ENCODE data around the gene TOX2.

TOX2 gene

DNA sequence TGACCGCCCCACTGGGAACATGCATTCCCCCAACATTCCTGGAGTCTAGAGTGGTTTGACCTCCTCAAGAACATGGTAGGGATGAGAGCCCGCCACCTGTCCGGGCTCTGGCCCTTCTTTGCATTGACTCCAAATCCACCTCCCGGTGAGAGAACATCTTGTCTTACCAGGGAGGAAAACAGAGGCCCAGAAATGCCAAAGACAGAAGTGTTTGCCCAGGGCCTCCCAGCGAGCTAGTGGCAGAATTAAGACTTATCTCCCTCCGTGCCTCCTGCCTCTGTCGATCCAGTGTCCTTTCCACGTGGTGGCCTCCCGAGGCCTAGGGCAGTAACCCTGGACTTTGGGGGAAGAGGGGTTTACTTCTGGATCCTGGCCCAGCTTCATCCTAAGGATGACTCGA is 137.5 kb downstream of the TOX2 start:
- FAIRE-seq: no peak
- no peak for DNase-seq (ENCODE audit: low spot score)

- FAIRE-seq: no peak
- no peak for DNase-seq (ENCODE audit: low spot score)
Measured at GRCh38 chr20:44053046-44053445, 138.4 kb downstream of the TOX2 start.

GRCh38 chr20:44054118-44054517 is 139.5 kb downstream of the TOX2 start:
- FAIRE-seq (no peak), DNase-seq (ENCODE audit: low spot score) (no peak)

DNA sequence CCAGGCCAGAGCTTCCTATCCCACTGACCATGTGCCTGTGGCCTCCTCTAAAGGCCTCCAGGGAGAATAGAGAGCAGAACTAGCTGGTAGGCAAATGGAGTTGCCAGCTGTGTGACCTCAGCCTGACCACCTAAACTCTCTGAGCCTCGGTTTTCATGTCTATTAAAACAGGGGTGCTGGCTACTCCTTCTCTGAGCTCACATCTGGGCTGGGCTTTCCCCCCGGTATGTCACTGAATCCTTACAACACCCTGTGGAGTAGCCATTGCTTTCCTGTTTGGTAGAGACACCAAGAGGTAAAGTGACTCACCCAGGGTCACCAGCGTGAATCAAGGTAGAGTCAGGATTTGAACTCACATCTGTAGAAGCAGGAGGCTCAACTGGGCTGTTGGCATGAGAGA is 140.2 kb downstream of the TOX2 start:
- DNase-seq (ENCODE audit: low spot score): no peak
- no peak for FAIRE-seq

GRCh38 chr20:44056010-44056698 is 141.5 kb downstream of the TOX2 start:
- no peak for DNase-seq (ENCODE audit: low spot score)
- no peak for FAIRE-seq

GRCh38 chr20:44057698-44058675 is 143.3 kb downstream of the TOX2 start:
- no peak for FAIRE-seq
- DNase-seq (ENCODE audit: low spot score): no peak

- FAIRE-seq (no peak), DNase-seq (ENCODE audit: low spot score) (no peak)
Measured at GRCh38 chr20:44064501-44065400, 150.1 kb downstream of the TOX2 start.

DNA sequence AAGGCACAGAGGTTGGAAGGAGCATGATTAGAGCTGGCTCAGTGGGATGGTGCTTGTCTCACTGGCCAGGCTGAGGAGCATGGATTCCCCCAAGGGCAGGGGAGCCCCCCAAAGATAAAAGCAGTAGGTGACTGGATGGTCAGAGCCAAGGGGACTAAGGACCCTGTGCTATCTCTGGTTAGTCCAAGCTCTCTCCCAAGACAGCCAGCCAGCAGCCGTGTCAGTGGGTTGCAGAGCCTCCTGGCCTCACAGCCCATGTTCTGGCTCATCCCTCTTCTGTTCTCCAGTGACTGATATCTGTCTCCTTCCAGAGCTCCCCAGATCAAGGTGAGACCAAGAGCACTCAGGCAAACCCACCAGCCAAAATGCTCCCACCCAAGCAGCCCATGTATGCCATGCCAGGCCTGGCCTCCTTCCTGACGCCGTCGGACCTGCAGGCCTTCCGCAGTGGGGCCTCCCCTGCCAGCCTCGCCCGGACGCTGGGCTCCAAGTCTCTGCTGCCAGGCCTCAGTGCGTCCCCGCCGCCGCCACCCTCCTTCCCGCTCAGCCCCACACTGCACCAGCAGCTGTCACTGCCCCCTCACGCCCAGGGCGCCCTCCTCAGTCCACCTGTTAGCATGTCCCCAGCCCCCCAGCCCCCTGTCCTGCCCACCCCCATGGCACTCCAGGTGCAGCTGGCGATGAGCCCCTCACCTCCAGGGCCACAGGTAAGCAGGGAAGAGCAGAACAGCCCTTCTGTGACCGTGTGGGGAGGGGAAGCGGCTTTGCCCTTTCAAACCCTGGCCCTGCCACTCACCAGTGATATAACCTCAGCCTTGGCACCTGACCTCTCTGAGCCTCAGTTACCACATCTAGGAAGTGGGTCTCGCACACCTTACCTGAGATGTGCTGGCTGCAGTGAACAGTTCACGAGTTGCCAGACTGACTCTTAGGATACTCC is 151.0 kb downstream of the TOX2 start:
- DNase-seq (ENCODE audit: low spot score) (no peak), FAIRE-seq (no peak)

DNA sequence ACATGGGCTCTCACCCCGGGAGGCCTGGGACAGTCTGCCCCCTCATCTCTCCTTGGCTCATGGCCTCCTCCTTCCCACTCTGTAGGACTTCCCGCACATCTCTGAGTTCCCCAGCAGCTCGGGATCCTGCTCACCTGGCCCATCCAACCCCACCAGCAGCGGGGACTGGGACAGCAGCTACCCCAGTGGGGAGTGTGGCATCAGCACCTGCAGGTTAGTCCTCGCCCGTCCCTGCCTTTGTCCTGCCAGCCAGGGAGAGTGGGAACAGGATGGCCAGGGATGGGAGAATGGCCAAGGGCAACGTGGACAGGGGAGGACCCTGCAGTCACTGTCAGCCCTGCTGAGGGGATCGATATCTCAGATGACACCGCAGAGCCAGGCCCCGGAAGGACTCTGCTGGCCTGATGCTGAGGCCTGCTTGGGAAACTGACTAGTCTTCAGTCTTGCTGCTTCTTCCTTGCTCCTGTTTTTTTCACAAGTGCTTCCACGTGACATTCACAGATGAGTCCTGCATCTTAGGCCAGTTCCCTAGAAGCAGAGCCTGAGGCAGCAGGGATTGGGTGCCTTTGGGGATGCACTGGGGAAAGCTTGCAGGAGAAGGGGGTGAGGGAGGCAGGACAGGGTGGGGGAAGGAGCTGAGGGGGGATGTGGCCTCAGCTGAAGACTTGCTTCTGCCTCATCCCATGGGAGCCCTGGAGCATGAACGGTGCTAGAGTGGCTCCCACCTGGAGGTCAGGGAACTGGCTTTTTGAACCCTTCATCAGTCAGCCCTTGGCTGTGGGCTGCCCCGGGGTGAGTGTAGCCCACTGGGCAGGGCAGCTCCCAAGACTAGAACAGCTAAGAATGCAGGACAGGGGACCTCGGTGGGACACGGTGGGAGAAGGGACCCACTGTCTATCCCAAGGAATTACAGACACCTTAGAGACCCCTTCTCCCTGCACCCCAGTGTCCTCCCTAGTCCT is 152.3 kb downstream of the TOX2 start:
- DNase-seq (ENCODE audit: low spot score) (no peak), FAIRE-seq (no peak)

DNA sequence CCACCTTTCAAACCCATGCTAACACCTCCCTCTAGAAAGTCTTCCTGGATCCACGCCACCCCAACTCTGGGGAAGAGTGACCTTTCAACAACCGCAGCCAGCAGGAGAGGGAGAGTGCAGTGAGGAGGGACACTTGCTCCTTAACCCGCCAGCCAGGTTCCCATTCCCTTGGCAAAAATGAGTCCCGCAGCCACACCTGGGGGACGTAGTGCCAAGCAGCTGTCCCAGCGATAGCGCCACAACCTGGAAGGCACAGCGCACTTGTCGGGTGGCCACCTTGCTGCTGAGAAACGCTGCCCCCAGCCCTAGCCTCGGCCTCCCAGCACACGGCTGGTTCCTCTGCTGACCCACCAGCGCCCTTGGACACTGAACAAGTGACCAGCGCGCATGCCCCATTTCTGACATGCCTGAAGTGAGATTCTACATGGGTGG is 153.0 kb downstream of the TOX2 start:
- DNase-seq (ENCODE audit: low spot score) (no peak), FAIRE-seq (no peak)

DNA sequence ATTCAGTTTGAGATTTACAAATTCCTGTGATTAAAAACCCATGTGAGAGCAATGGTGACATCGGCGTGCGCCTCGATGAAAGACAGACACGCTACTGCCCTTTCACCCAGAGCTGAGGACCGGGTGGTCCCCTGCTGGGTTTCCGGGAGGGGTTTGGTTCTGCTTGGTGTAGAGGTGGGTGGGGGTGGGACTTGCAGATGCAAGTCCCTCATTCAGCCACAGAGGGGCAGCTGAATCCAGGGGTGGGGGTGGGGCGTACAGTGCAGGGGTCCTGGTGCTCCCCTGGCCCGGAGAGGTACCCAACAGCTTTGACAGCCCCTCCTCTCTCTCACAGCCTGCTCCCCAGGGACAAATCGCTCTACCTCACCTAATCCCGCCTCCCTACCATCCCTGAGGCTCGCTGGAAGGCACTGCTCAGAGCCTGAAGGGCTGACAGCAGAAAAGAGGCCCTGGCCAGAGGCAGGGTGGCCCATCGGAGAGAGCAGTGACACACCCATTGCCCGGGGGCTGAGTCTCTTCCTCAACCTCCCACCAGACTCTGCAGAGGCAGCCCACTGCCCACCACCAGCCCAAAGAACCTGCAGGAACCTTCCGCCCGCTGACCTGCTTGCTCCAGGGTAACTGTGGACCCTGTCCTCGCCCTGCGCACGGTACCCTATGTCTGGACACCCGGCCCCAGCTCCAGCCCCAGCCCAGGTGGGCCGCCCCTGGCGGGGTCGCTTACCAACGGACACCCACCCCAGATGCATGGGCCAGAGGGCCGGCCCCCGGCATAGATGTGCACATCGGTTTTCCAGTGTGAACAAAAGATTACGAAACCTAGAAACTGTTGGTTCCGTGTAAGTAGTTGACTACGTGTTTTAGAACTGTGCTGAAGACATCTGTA is 153.9 kb downstream of the TOX2 start:
- FAIRE-seq: no peak

GRCh38 chr20:44069203-44070011 is 154.8 kb downstream of the TOX2 start:
- no peak for DNase-seq (ENCODE audit: low spot score)
- no peak for FAIRE-seq

More for the DNA sequence above, 153.9 kb downstream of the TOX2 start:
- DNase-seq (ENCODE audit: low spot score): no peak

DNA sequence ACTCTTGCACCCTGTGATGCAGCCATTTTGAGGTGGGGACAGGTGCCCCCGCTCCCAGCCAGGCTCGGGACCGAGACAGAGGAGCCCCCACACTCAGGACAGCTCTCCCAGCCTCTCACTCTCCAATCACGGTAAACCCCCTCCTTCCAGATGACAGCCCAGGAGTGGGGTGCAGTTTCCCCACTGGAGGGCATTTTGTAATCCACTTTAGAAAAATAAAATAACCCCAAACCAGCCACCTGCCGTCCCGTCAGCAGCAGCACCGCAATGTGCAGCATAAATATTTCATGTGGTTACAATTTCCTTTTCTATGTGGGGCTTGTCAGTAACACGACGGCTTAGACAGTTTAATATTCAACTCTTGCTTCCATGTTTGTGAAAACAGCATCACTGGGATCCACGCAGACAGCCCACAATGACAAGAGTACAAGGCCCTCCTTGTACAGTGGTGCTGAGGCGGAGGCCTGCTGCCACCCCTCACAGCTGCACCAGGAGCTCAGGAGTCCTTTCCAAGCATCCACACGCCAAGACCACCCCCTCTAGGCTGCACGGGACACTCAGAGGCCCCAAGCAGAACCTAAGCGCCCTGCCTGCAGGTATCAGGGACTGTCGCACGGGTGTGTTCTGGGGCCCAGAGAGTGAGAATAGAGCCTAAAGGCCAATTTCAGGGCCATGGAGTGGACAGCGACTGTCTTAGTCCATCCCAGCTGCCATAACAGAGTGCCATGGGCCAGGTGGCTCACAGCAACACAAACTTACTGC is 155.7 kb downstream of the TOX2 start:
- DNase-seq (ENCODE audit: low spot score) (no peak), FAIRE-seq (no peak)

- FAIRE-seq: no peak
Measured at GRCh38 chr20:44071057-44071456, 156.4 kb downstream of the TOX2 start.

DNA sequence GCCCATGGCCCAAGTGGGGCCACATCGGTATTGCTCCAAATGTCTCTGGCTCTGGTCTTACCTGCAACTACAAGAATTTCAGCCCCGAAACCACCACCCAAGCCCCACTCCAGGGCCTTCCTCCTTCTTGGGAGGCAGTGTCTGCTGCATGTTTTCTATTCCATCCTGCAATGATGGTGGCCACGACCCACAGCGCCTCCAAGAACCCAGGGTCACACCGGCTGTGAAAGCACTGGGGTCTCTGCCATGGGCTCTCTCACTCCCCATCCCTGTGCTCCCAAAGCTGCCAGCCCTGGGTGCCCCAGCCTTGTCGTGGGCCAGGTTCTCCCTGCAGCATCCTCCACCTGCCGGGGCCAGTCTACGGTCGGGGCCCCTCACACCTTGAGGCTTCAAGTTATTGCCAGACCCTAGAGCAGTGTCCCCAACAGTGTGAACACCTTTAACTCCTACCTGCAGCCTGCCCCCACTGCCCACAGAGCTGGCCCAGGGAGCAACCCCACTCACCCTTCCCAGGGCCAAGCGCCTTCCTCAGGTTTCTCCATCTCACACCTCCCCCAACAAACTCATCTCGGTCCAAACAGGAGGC is 157.0 kb downstream of the TOX2 start:
- DNase-seq (ENCODE audit: low spot score): no peak
- FAIRE-seq: no peak

More at GRCh38 chr20:44071057-44071456, 156.4 kb downstream of the TOX2 start:
- DNase-seq (ENCODE audit: low spot score): no peak

DNA sequence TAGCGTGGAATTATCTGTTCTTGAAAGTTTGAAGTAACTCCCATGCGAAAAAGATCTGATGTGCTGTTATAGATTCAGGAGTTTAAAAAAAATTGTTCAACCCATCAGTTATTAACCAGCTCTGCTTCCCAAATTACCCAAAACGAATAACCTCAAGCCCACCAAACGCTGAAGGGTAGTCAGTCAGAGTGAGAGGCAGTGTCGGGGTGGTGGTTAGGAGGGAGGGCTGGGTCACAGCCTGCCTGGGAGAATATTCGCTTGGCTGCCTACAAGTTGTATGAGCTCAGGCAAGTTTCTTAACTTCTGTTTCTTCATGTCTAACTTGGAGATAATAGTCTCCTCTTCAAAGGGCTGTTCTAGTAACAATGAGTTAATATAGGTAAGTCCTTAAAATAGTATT is 157.7 kb downstream of the TOX2 start:
- no peak for DNase-seq (ENCODE audit: low spot score)
- FAIRE-seq: no peak
